GOT3 (cell line): Measurements from ENCODE around the gene DCTN4.

Source experiments
- DNase-seq: peaks from one replicate; lab custom pipeline; 2025; ENCODE audit warnings: mixed read lengths; lab: John Stamatoyannopoulos, UW

Gene DCTN4

DNA sequence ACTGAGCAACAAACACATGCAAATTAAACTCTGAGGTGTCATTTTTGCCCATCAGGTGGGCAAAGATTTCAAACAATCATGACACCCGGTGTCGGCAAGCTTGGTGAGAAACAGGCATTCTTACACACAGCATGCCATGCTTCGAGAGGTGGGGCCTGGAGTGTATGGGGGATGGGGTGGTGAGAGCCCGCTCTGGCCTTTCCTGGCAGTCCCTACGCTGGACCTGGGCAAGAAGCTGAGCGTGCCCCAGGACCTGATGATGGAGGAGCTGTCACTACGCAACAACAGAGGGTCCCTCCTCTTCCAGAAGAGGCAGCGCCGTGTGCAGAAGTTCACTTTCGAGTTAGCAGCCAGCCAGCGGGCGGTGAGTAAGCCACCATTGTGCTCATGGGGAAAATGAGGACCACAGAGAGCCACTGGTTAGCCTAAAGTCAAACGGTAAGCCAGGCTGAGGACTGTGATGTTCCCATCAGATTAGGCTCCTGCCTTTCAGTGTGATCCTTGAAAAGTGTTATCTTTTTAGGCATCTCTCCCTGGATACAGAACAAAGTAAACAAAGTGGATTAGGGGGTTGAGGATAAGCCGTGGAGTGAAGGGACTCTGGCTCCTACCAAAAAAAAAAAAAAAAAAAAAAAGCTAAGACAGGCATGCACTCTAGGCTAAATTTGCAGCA lies 88.4 kb downstream of the DCTN4 start:
- no peak for DNase-seq

DNA sequence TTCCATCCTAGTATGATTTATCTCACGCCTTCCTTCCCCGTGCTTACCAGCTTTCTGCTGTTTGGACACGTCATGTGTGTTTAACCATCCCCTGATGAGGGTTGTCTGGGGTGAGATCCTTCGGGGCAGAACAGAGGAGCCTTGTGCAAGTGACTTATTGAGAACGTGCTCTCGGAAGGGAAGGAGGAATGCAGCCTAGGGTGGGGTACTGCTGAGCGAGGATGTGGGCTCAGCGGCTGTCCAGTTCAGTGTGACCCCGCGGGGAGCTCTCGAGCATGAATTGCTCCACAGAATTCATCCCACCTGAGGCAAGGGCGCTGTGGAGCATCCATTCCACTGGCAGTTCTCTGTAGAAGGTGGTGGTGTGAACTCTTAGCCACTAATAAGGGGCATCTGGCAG lies 93.8 kb downstream of the DCTN4 start:
- no peak for DNase-seq

DNA sequence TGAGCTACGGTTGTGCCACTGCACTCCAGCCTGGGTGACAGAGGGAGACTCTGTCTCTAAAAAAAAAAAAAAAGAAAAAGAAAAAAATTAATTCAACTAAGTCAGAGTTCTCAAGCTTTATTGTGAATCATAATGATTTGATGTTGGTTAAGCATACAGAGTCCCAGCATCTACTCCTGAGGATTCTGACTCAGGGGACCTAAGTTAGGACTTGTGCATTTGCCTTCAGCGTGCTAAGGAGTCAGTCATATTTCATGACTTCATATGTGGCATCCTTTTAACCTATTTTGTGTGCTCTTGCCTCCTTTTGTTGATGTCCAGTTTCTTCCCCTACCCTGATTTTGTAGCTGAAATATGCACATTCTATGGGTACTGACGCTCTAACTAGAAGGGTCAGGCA lies 94.9 kb downstream of the DCTN4 start:
- no peak for DNase-seq

DNA sequence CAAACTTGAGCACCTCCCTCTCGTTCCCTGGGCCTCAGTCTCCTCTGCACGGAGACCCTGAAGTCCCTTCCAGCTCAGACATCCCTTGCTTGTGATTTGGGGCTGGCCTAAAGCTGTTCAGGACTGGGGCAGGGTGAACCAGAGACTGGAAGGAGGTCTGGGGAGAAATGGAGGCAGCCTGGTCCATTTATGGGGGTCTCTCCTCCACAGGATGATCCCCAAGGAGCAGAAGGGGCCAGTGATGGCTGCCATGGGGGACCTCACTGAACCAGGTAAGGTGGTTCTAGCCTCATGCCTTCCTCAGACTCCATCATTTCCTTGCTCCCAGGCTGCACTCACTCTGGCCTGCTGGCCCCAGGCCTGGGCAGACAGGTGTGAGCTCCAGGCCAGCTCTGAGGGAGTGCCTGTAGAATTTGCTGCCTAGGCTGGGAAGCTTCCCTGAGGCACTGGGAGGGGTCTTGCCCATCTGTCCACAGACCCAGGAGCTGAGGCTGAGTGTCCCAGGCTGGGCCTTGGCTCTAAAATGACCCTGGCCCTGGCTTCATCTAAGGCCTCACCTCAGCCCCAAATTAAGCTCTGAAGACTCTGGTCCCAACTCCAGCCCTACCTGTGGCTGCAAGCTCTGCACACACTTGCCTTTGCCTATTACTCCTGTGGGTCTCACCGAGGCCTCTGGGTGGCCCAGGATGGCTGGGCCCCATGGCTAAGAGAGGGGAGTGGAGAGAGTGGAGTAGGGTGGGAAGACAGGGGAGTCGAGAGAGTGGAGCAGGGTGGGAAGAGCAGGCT lies 95.9 kb downstream of the DCTN4 start:
- no peak for DNase-seq

DNA sequence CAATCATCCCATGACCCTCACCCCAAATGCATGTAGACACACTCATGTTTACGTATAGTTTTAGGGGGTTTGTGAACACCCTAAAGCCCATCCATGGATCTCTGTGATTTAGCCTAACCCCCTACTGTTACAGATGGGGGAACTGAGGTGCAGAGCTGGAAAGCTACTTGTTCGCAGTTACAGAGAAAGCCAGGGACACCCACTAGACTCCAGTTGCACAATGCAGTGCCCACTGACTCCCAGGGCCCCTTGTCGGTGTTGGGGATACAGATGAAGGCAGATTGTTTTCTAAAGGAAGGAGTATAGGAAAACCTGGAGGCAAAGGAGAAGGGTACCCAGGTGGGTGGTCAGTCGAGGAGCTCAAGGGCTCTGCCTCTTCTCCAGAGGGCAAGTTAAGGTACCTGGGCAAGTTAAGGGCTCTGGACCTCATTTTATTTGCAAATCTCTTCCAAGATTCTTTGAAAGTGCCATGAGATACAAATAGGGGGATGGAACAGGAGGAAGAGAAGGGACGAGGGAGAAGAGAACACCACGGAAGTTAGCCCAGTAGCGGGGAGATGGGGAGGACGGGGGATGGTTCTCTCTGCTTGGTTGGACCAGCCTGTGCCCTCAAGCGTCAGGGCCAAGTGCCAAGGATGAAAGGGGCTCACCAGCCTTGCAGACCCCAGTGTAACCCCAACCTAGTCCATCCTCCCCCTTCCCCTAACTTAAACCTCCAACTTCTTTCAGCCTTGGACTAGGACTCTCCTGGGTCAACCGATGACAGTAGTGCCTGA lies 96.8 kb downstream of the DCTN4 start:
- DNase-seq: no peak

DNA sequence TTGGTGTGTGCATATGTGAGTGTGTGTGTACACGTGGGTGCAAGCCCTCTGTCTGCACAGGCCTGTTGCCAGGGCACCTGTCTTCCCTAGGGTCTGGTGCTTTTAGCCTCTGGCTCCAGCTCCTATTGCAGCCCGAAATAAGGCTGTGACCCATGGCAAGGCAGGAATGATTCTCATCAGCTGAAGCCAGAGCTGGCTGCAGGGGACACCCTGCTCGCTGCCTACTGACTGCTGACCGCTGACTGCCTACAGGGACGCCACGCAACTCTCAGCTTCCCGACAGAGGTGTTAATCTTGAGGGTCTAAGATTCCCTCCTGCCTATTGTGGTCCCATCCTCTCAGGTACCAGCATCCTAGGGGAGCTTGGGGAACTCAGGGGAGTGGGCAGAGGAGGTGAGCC lies 97.7 kb downstream of the DCTN4 start, which contains the start of gene MYOZ3:
TSS of gene MYOZ3 (plus strand) at position 166 of the 400 bp plus-strand sequence. CDS start 1,691 bp downstream, outside the sequence.
- DNase-seq: no peak

DNA sequence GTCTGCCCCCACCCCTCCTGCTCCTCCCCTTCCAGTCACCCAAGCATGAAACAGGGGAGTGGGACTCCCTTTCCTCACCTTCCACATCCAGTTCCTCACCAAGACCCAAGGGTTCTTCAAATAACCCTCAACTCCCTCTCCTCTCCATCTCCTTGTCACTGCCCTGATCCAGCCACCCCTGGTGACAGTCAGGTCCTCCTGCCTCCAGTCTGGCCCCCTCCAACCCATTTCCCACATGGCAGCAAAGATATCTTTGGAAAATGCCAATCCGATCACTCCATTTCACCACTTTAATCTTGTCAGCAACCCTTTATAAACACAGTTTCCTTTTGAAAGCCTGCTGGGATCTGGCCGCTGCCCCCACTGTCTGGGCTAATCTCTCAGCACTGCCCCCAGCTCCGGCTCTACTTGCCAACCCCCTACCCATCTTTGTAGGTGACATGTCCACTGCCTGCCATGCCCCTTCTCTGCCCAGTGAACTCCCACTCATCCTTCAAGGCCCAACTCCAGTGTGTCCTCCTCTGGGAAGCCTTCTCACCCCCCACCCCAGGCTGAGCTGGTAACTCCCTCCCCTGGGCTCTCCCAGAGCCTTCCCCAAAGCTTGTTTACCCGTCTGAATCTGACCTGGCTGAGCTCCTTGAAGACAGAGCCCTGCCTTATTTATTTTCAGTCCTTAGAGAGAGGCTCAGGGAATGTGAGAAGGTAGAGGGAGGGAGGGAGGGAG lies 98.5 kb downstream of the DCTN4 start:
- DNase-seq: no peak

DNA sequence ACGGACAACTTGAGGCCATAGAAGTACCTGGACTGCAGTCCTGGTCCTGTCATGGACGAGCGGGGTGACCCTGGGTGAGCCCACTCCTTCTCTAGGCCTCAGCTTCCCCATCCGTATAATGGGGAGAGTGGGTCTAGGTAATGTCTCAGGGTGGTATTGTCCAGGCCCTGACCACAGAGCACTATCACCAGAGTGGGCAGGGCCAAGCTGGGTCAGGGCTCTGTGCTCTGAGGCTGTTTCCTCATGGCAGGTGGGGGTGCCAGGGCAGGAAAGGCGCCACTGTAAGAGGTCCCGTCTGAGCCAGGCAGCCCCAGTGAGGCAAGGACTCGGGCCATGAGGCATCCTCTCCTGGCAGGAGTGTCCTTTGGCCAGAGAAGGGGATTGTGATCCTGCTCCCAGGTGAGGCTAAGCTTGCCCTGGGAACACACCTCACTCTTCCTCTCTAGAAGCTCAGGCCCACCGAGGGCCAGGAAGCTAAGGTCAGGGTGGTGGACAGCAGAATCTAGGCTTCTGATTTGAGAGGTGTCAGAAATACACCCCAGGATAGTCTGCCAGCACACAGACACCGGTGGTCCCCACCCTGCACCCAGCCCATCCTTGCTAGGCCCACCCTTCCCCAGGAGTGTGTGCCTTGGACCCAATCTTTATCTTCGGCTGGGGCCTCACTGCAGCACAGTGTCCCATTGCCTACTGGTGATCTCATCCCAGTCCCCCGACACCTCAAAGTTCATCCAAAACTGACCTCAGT lies 99.3 kb downstream of the DCTN4 start:
- DNase-seq: no peak

DNA sequence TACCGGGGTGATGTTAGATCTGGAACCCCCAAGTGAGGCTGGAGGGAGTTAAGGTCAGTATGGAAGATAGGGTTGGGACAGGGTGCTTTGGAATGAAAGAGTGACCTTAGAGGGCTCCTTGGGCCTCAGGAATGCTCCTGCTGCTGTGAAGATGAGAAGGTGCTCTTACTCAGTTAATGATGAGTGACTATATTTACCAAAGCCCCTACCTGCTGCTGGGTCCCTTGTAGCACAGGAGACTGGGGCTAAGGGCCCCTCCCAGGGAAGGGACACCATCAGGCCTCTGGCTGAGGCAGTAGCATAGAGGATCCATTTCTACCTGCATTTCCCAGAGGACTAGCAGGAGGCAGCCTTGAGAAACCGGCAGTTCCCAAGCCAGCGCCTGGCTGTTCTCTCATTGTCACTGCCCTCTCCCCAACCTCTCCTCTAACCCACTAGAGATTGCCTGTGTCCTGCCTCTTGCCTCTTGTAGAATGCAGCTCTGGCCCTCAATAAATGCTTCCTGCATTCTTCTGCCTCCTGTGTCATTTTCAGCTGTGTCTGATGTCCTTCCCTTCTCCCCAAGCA lies 100.0 kb downstream of the DCTN4 start:
- no peak for DNase-seq
